Measurements from ENCODE around the gene ZBTB44.
"Not testable (repeated sequence)": the region's sequence is repeated elsewhere in the genome, so short reads cannot be mapped to it uniquely, and the experiment has no call there.

Gene ZBTB44

GRCh38 chr11:130314750-130315285 lies at the start of gene ZBTB44:
ZBTB44 (minus strand) TSS chr11:130314917; CDS start chr11:130261873, 53,044 bp downstream.
- peak; percentile 74 for DNase-seq (ENCODE audit: insufficient read length, low spot score)
- peak; percentile 93 for FAIRE-seq

- DNase-seq (ENCODE audit: insufficient read length, low spot score) (no peak), FAIRE-seq (no peak)
Measured at GRCh38 chr11:130359419-130359818, 44.7 kb upstream of the ZBTB44 start.

- DNase-seq (ENCODE audit: insufficient read length, low spot score) (no peak), FAIRE-seq (no peak)
Measured at GRCh38 chr11:130358398-130358797, 43.7 kb upstream of the ZBTB44 start.

GRCh38 chr11:130347261-130347660 lies 32.5 kb upstream of the ZBTB44 start:
- FAIRE-seq (no peak), DNase-seq (ENCODE audit: insufficient read length, low spot score) (no peak)

- DNase-seq (ENCODE audit: insufficient read length, low spot score) (no peak), FAIRE-seq (no peak)
Measured at GRCh38 chr11:130344841-130345240, 30.1 kb upstream of the ZBTB44 start.

- FAIRE-seq (no peak), DNase-seq (ENCODE audit: insufficient read length, low spot score) (no peak)
Measured at GRCh38 chr11:130340671-130341319, 26.1 kb upstream of the ZBTB44 start.

- no peak for DNase-seq (ENCODE audit: insufficient read length, low spot score)
- no peak for FAIRE-seq
Measured at GRCh38 chr11:130338667-130339066, 23.9 kb upstream of the ZBTB44 start.

- FAIRE-seq: no peak
Measured at GRCh38 chr11:130337281-130338089, 22.8 kb upstream of the ZBTB44 start.

GRCh38 chr11:130331397-130331796 lies 16.7 kb upstream of the ZBTB44 start:
- not testable (repeated sequence) for FAIRE-seq; DNase-seq (ENCODE audit: insufficient read length, low spot score)

More at GRCh38 chr11:130337281-130338089, 22.8 kb upstream of the ZBTB44 start:
- no peak for DNase-seq (ENCODE audit: insufficient read length, low spot score)

GRCh38 chr11:130330101-130330684 lies 15.5 kb upstream of the ZBTB44 start:
- no peak for DNase-seq (ENCODE audit: insufficient read length, low spot score)
- FAIRE-seq: no peak

- FAIRE-seq (no peak), DNase-seq (ENCODE audit: insufficient read length, low spot score) (no peak)
Measured at GRCh38 chr11:130328420-130328819, 13.7 kb upstream of the ZBTB44 start.

- FAIRE-seq (no peak), DNase-seq (ENCODE audit: insufficient read length, low spot score) (no peak)
Measured at GRCh38 chr11:130327716-130328115, 13.0 kb upstream of the ZBTB44 start.

GRCh38 chr11:130325691-130326090 lies 11.0 kb upstream of the ZBTB44 start:
- no peak for DNase-seq (ENCODE audit: insufficient read length, low spot score)
- FAIRE-seq: no peak

- DNase-seq (ENCODE audit: insufficient read length, low spot score): no peak
- FAIRE-seq: no peak
Measured at GRCh38 chr11:130323452-130324450, 9.0 kb upstream of the ZBTB44 start.

- FAIRE-seq (no peak), DNase-seq (ENCODE audit: insufficient read length, low spot score) (no peak)
Measured at GRCh38 chr11:130322126-130322525, 7.4 kb upstream of the ZBTB44 start.

- FAIRE-seq: no peak
Measured at GRCh38 chr11:130318031-130318673, 3.4 kb upstream of the ZBTB44 start.

GRCh38 chr11:130315354-130315970 lies 745 bp upstream of the ZBTB44 start:
- peak; percentile 49 for DNase-seq (ENCODE audit: insufficient read length, low spot score)
- peak; percentile 14 for FAIRE-seq

More at GRCh38 chr11:130318031-130318673, 3.4 kb upstream of the ZBTB44 start:
- DNase-seq (ENCODE audit: insufficient read length, low spot score): no peak

- DNase-seq (ENCODE audit: insufficient read length, low spot score): peak; percentile 36
- no peak for FAIRE-seq
Measured at GRCh38 chr11:130314184-130314749, 450 bp downstream of the ZBTB44 start.

Data from GM19239 (cell line).